GM19043 (cell line): ENCODE results near the gene DNAL1.
"Not testable (repeated sequence)": the region's sequence is repeated elsewhere in the genome, so short reads cannot be mapped to it uniquely, and the experiment has no call there.

Source experiments
- ATAC-seq: cut with Tn5 transposase; IDR thresholded peaks from one replicate; pipeline ENCODE4 v1.9.1; 2021; ENCODE audit warnings: low read depth; ENCODE audit not compliant: unreplicated experiment

DNAL1 gene

DNA sequence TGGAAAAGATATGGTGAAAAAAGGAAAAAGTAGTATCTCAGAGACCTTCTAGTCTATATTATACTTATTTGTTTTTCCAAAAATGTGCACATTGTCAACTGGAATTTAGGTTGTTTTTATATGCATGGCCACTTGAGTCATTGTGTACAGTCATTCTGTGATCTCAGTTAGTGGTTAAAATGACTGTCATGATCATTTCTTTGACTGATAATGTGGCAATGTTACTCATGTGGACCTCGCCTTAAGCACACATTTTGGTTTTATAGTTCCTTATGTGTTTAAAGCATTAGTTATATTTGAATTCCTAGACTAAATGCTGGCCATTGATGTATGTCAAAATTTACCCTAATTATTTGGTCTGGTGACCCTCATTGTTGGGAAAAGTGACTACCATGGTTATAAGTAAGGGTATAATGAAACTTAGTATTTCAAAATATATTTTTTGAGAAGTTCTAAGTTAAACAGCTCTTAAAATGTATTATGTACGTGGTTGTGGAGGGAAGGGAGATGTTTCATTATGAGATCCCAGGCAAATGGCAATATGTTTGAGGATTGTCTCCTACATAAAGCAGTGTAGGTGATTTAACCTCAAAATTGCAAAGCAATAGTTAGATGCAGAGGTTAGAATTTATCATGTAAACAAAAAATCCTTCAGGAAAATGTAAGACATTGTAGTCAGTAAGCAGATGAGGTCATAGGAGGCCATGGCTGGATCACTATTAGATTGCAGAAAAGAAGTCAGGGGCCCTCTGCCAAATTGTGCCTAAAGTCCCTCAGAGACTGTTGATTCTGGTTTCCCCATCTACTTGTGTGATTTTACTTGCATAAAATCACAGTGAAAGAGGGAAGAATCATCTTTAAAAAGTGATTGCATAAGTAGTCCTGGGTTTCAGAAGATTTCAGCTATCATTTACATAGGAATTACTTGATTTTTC lies 51.9 kb downstream of the DNAL1 start:
- ATAC-seq, result peak; percentile 82

DNA sequence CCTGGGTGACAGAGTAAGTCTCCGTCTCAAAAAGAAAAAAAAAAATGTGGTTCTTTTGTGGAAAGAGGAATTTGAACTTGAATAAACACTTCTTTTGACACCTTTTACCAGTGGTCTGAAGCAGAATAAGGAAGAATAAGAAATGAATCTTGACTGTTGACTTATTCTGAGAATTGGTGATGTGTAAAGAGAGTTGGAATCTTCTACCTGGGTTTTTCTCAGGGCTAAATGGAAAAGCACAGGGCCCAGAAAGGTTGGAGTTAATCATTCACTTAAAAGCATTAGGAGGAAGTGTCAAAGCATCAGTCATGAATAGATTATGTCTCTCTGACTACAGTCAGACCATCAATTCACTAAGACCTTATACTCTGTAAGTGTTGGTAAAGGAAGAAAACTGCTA lies 55.5 kb downstream of the DNAL1 start:
- no peak for ATAC-seq

DNA sequence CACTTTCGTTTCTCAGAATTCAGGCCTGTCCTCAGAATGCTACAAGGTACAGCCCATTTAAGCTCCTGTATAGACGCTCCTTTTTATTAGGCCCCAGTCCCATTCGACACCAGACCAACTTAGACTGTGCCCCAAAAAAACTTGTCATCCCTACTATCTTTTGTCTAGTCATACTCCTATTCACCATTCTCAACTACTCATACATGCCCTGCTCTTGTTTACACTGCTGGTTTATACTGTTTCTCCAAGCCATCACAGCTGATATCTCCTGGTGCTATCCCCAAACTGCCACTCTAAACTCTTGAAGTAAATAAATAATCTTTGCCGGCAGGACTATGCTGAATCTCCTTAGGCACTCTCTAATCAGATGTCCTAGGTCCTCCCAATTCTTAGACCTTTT lies 63.3 kb downstream of the DNAL1 start:
- not testable (repeated sequence) for ATAC-seq

DNA sequence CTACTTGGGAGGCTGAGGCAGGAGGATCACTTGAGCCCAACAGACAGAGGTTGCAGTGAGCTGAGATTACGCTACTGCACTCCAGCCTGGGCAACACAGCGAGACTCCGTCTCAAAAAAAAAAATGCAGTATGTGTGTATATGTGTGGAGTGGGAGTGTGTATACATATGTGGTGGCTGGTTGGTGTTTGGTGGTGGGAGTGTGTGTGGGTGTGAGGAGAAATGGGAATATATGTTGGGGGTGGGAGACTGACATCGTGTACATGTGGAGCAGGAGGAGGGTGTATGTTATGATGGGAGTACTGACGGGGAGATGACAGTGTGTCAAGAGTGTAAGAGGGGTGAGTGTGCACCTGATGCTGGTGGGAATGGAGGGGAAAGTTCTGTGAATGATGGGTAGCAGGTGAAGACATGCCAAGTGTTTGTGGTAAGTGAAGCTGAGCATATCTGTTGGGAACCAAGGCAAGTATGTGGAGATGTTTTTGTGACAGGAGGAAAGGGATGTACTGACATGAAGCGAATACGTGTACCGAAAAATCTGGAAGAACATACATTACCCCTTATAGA lies 65.2 kb downstream of the DNAL1 start:
- ATAC-seq, result no peak

DNA sequence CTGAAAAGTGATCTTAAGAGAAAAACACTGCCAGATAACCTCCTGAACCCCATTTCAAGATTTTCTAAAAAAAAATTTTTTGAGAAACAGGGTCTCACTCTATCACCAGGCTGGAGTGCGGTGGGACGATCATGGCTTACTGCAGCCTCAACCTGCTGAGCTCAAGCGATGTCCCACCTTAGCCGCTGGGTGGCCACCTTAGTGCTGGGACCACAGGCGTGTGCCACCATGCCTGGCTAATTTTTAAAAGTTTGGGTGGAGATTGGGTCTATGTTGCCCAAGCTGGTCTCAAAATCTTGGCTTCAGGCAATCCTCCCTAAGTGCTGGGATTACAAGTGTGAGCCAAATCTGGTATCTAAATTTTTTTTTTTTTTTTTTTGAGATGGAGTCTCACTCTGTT lies 66.0 kb downstream of the DNAL1 start:
- no peak for ATAC-seq

DNA sequence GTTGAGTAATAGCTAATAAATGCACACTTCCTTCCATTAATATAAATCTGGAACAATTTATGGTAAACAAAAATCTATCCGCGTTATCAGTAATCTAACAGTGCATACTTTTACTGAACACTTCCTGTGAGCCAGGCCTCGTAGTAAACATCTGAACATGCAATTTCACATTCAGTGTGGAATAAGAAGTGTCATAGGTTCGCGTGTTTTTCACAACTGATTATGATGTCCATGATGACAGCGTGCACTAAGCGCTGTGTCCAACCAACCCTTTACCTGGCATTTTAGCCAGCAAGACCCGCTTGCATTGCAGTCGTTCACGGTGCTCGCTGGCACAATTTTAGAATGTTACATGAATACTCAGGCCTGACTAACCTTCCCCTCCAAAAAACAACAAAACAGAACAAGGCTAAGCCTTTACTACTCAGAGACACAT lies 67.3 kb downstream of the DNAL1 start:
- no peak for ATAC-seq

DNA sequence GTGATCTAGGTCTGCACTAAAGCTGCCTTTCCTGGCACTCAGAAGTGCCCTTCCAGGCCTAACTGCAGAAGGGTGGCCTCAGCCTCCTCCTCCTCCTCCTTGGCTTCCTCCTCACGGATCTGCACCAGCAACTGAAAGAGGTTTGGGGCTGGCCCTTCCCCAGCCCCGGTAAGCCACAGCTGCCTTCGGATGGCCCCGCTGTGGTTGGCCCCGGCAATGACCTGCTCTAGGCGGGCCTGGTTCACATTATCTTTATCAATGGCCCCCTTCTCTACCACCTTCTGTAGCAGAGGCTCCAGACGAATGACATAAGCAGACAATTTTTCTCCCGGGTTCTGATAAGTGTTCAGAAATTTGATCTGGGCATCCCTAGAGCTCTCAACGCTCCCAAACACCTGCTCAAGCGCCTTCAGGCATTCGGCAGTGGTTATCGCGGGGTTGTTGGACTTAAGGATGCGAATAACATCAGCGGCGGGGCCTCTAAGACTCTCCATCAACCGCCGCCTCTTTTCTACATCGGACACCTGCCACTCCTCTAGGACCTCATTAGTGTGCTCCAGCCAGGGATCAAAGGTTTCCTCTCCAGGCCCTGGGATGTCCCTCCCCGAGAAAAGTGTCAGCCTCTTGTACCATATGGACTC lies 67.9 kb downstream of the DNAL1 start:
- ATAC-seq, result no peak

DNA sequence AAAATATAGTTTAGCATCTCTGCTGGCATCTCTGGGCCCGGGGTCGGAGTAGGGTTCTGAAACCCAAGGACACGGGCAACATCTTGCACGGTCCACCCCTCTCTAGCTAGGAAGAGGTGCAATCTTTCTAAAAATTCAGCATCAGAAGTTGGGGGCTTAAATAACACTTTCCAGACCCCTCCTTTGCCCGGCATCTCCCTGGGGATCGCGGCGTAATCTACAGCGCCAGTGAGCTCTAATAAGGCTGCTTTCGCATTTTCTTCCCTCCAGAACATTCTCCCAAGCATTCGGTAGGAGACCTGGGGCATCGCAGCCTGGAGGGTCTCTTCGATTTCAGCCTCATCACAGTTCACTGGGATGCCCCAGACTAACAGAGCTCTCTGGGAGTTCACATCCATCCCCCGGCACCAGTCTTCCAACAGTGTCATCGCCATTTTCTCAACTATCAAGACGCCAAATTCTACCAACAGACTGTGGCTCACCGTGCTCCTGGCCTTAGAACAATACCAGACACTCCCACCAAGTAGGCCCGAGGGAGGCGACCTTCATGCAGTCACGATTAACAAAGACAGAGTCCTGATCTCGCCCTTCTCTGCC lies 68.5 kb downstream of the DNAL1 start:
- no peak for ATAC-seq

DNA sequence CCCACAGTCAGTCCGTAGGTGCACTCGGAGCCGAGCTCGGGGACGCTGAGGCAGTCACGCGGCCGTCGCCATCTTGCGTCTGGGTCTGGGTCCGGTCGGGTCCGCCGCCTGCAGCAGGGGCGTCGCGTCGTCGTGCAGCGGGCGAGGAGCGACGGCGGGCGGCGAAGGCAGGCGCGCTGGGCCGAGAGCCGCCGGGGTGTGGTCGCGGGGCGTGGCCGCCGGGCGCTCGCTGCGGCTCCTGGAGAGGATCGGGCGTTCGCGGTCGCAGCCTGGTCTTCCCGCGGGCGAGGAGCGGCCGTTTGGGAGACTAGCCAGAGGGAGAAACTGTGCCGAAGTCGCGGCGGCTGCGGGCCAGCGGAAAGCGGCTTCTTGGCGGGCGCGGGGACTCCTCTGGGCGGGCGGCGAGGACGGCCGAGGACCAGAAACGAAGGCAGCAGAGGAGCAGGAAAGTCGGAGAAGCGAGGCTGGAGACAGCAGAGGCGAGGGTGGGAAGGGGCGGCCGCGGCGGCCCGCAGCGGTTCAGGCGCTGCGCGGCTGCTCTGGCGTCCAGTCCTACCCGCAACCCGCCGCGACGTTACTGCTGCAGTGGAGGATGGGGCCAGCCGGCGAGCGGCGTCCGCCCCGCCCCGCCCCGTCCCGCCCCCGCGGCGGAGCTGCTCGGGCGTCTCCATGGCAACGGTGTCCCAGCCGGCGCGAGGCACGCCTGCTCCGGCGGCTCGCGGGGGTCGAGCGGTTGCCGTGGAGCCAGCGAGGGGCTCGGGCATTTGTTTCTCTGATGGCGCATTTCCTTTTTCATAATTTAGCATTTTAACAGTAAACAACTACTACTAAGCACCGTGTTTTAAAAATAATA lies 69.2 kb downstream of the DNAL1 start, which contains the start of gene PNMA1:
Gene PNMA1 (minus strand): TSS at position 582 of the 853 bp plus-strand sequence. CDS start 745 bp downstream, outside the sequence.
- ATAC-seq, result peak; percentile 66

DNA sequence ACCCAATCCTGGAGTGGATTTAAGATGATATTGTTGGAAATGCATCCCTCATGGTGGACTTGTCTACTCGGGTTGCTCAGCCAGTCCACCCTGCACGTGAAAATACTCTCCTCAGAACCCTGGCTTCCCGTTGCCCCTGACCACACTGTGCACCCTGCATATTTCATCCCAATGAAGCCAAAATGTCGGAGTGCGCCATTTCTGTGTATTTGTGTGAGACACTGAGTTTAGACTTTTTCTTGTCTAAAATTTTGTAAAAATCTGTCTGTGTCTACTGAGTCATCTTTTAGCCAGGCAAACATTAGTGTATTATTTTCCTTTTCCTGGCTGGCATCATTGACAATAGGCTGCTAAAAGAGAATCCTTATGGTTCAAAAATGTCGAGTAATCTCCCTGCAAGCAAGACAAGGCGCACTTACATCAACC lies 69.9 kb downstream of the DNAL1 start:
- no peak for ATAC-seq

DNA sequence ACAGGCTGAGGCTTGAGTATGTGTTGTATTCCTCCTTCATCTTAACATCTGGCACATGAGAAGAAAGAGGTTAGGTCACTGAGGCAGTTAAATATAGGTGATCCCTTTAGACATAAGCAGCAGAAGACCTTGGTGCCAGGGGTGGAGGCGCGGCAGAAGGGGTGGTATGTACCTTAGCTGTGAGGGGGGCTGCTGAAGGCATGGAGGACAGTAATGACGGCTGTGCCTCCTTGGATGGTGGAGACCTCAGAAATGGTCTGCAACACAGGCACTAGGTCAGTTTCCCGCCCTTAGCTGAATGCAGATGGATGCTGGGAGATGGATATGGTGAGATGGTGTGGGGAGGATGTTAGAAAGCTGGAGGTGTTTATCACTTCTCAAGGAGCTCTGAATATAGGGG lies 70.9 kb downstream of the DNAL1 start:
- no peak for ATAC-seq

DNA sequence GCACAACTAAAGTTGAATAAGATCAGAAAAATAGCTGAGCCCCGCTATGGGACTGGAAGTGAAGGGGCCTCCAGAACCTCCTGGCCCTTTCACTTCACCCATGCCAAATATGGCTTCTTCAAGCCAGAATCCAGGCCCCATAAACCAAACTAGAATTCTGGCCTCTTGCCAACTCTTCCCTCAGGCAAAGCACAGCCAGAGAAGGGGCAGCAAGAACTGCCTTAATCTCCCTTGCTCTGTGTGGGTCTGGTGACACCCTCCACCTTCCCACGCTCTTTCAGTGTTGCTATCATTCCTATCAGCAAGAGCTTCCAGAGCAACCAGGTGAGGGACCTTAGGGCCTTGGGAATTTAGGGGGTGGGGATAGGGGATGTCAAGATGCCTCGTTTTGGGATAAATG lies 72.5 kb downstream of the DNAL1 start:
- ATAC-seq, result no peak

DNA sequence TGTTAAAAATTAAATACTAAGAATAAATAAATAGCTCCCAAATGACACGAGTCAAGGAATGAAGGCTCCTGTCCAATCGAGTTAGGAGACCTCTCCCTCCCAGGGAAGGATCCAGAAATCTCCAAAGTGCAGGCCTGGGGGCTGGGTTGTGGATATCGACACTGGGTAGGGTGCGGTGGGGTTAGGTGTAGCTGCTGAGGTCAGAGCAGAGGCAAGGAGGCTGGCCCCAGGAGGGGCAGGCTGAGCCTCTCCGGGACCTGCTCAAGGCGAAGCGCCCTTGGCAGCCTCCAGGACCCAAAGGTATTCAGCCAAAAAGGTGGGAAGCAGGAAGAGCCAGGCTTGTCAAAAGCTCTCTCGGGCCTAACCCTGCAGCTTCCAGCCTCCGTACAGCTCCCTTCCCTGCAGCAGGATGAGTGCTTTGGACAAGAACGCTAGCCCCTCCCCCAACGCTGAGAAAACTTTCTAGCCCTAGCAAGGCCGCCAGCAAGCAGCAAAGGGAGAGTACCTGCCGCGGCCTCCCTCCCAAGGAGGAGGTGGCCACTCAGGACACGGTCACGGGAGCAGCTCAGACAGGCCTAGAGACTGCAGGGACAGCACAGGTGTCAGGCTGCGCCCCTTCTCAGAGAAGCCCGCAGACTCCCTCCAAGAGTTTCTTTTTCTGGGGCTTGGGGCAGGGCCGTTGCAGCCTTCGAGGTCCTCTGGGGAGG lies 73.1 kb downstream of the DNAL1 start:
- ATAC-seq, result no peak

DNA sequence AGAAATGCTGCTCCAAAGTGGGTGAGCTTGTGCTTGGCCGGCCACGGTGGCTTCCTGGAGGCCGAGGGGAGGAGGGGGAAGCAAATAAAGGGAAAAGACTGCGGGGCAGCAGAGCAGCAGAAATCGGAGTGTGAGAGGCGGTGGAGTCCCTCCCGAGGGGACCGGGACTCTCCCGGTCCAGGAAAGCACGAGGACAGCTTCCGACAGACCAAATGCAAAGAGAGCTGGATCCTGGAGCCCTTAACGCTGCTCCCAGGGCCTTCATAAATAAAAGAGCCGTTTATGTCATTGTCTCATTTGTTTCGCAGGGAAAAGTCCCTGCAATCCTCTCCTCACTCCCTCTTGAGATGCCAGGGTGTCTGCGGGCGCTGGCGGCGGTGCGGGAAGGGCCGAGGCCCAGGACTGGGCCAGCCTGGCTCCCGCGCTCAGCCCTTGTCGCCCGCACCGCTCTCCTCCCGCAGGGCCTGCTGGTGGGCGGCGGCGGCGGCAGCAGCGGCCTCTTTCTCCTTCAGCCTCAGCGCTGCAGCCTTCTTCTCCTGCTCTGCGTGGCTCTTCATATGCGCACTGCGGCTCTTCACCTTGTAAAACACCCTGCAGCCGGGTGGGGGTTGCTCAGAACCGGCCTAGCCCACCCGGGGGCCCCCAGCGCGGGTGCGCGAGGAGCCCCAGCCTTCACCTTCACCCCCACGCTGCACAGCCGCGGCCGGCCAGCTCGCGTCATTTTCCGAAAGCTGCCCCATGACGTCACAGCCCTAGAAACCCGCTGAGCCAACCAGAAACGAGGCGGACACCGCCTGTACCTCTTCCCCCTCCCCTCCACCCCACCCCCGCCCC lies 73.8 kb downstream of the DNAL1 start:
- ATAC-seq, result no peak

DNA sequence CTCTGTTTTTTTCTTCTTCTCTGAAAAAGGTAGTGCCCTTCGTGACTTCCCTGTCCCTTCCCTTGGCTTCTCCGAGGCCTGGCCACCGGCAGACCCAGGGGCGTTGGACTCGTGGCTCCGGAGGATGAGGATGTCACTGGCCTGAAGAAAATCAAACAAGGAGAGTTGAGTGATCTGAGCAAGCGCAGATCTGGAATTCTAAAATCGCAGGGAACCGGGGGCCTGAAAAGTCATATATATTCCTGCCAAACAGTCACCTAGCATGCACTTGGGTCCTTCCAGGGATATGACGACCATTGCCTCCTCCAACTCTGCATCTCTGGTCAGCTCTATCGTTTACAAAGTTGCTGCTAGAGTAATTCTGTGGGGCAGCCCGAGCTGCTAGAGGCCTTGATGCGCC lies 74.6 kb downstream of the DNAL1 start:
- ATAC-seq, result no peak

DNA sequence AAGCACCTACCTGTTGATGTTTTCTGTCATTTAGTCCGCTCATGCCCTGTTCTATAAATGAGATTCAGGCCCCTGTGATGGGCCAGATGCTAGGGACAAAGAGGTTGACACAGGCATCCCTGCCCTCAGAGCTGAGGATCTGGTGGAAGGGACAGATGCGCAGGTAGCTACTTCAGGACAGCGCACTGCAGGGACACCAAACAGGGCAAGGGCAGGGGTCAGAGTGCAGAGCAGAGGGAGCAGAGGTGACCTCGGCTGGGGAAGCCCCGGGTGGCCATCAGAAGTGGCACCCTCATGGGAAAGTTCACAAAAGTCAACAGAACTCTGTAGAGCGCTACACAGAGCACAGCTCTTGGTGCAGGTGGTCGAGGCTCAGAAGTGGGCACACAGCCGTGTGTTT lies 75.0 kb downstream of the DNAL1 start:
- no peak for ATAC-seq

DNA sequence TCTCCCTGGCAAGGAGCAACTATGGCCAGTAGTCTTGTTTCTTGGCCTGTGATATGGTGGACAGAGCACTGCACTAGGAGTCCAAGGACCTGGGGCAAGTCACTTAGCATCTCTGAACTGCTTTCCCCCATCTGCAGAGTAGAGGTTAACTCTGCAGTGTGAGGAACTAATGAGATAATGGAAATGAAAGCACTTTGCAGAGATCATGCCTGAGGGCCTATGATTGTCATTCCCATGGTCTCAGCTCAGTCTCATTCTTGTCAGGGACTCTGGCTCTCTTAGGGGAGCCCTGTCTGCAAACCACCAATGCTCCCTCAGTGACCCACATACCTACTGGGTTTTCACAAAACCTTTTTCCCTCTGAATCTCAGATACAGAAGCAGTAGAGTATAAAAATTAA lies 75.8 kb downstream of the DNAL1 start:
- ATAC-seq, result no peak

DNA sequence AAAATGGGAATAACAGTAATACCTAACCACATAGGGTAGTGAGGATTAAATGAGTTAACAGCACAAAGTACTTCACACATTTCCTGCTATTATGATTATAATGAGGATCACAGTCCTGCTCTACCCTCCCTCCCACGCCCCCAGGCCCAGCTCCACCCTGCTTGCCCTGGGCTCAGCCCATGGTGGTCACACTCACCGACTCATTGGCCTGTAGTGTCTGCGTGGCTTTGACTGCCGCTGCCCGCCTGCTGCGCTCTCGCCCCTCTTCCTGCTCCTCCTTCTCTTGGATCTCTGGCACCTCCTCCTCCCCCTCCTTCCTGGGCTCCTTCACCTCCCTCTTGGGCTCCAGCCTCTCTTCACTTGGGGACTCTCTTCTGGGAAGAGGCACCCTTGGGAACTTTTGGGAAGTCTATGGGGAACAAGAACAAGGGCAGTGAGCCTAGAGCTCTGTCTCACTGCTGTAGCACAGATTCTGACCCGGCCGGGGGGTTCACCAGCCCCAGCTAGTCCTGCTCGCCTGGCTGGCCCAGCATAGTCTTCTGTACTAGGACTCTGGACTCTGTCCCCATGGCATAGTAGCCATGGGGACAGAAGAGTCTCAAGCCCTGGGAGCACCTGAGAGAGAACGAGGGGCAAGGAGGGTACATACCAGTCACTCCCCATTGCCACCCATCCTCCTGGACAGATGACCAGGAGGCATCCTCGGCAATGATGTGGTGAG lies 76.5 kb downstream of the DNAL1 start:
- no peak for ATAC-seq
